Spleen (tissue), 7 donors: ENCODE results near the gene LRCH3.

ENCODE experiments used
- POLR2A ChIP-seq, 3 donors: fragments of 450-650 bp; IDR thresholded peaks; one replicate each; pipeline ENCODE4 v1.5.1; 2017; ENCODE audit warnings: antibody characterized with exemption in 3 of 3, mild to moderate bottlenecking in 1 of 3
- POLR2AphosphoS5 ChIP-seq, 3 donors: sonication (generic); formaldehyde crosslinking; IDR thresholded peaks; one replicate each; pipeline ENCODE4 v1.5.1; 2017; ENCODE audit warnings: antibody characterized with exemption in 3 of 3
- TF ChIP-seq, protein P1 (sequence below), 11 experiments: fragments of 200-600 bp in 7 of 11; fragments of 450-650 bp in 4 of 11; sonication (generic) in 4 of 11; IDR thresholded peaks in 8 of 11; conservative IDR thresholded peaks in 3 of 11; 1 replicate in 7 of 11; 2 replicates in 4 of 11; pipeline versions ENCODE4 v1.4.0 to v1.8.0; 2016 to 2021; ENCODE audit warnings: antibody characterized with exemption in 11 of 11, inconsistent platforms in 4 of 11, mild to moderate bottlenecking in 1 of 11
- donor health status: DM: no; HTN: no; CAD: no; lungs with moderate emphysema.
- donor health status: DM: no; HTN: no; CAD: no.
- donor health status: DM: no; HTN: no; CAD: no.

DNA sequence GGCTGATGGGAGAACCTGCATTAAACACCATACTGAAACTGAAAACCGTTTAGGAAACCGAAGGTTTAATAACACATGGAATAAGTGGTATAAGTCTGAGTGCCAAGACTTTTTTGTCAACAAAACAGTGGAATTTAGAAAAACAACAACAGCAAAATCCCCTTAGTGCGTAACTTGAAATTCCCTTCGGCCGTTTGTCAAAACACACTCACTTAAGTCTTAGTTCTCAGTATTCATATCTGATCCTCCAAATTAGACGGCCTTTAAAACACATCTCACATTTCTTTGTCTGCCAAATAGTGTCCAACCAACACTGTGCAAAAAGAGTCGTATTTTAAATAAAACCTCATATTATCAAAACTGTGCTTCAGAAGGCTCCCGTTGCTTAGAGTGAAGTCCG lies 64.5 kb downstream of the LRCH3 start:
- TF ChIP-seq, protein P1, sequence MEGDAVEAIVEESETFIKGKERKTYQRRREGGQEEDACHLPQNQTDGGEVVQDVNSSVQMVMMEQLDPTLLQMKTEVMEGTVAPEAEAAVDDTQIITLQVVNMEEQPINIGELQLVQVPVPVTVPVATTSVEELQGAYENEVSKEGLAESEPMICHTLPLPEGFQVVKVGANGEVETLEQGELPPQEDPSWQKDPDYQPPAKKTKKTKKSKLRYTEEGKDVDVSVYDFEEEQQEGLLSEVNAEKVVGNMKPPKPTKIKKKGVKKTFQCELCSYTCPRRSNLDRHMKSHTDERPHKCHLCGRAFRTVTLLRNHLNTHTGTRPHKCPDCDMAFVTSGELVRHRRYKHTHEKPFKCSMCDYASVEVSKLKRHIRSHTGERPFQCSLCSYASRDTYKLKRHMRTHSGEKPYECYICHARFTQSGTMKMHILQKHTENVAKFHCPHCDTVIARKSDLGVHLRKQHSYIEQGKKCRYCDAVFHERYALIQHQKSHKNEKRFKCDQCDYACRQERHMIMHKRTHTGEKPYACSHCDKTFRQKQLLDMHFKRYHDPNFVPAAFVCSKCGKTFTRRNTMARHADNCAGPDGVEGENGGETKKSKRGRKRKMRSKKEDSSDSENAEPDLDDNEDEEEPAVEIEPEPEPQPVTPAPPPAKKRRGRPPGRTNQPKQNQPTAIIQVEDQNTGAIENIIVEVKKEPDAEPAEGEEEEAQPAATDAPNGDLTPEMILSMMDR (IDR thresholded peaks at IDR 0.05 in 8 of 11, conservative IDR thresholded peaks at IDR 0.05 in 3 of 11), result no peak
- TF ChIP-seq POLR2A (IDR thresholded peaks at IDR 0.05) (no peak), POLR2AphosphoS5 (IDR thresholded peaks at IDR 0.05) (no peak)
